ENCODE data around the gene CNTNAP2. TPM values are rescaled to one million over a fixed set of nuclear protein-coding genes. Genes with fewer than 3 reads are reported as not detected.

CNTNAP2 gene
- total RNA-seq, 4 donors from 2014 or later = 0.42 to 0.71 TPM; not detected in 2

DNA sequence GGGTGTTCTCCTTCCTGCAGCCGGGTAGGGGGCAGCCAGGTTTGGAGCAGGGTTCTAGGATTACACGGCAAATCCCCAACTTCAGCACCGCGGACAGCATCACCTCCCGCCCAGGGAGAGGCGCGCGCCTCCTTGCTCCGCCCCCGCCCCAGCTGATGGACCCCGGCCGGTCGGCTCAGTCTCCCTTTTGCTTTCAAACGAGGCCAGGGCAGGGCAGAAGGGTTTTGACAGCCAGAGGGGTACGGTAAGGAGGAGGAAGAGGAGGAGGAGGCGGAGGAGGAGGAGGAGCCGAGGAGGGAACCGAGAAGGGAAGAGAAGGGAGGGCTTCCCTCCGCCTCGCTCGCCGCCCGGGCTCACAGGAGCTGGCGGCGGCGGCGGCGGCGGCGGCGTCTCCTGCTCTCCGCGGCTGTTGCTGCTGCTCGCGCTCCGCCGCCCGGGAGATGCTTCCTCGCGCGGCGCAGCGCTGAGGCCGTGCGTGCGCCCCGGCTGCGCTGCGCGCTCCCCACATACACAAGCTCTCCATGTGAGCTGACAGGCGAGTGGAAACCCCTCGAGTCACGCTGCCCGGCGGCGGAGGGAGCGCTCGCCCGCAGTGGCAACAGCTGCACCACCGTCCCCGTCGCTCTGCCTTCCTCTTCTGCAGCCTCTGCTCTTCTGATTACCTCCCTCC is 615 bp upstream of the CNTNAP2 start:
- TF ChIP-seq, protein P1, sequence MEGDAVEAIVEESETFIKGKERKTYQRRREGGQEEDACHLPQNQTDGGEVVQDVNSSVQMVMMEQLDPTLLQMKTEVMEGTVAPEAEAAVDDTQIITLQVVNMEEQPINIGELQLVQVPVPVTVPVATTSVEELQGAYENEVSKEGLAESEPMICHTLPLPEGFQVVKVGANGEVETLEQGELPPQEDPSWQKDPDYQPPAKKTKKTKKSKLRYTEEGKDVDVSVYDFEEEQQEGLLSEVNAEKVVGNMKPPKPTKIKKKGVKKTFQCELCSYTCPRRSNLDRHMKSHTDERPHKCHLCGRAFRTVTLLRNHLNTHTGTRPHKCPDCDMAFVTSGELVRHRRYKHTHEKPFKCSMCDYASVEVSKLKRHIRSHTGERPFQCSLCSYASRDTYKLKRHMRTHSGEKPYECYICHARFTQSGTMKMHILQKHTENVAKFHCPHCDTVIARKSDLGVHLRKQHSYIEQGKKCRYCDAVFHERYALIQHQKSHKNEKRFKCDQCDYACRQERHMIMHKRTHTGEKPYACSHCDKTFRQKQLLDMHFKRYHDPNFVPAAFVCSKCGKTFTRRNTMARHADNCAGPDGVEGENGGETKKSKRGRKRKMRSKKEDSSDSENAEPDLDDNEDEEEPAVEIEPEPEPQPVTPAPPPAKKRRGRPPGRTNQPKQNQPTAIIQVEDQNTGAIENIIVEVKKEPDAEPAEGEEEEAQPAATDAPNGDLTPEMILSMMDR (IDR thresholded peaks at IDR 0.05) = no peak
- no peak for TF ChIP-seq POLR2A (IDR thresholded peaks at IDR 0.05)
- no peak for DNase-seq (ENCODE audit: low spot score in 2 of 2)
- H3K4me3 ChIP-seq (ENCODE audit: low read depth, poor library complexity, severe bottlenecking) = no peak overlapping the region
- 0 to 2% methylated on average over 53 to 57 of the region's 62 CpGs for WGBS, 2 donors
- intact Hi-C loops (cut with DNase I; ENCODE audit: low total_unique reads) = no loop called here

GRCh38 chr7:146117576-146117975 is 975 bp downstream of the CNTNAP2 start:
- intact Hi-C loops (cut with DNase I; ENCODE audit: low total_unique reads) = no loop called here
- DNase-seq (ENCODE audit: low spot score in 2 of 2) = no peak
- TF ChIP-seq POLR2A (IDR thresholded peaks at IDR 0.05) = no peak
- TF ChIP-seq, protein P1 (IDR thresholded peaks at IDR 0.05) = no peak
- H3K4me3 ChIP-seq (ENCODE audit: low read depth, poor library complexity, severe bottlenecking) = no peak overlapping the region
- 54 to 55% methylated on average over 5 of the region's 5 CpGs for WGBS, 2 donors

- intact Hi-C loops (cut with DNase I; ENCODE audit: low total_unique reads) = no loop called here
- no peak for TF ChIP-seq POLR2A (IDR thresholded peaks at IDR 0.05)
- TF ChIP-seq, protein P1 (IDR thresholded peaks at IDR 0.05) = no peak
- WGBS, 2 donors = 86 to 94% methylated on average over 1 of the region's 1 CpG
- no peak for DNase-seq (ENCODE audit: low spot score in 2 of 2)
- H3K4me3 ChIP-seq (ENCODE audit: low read depth, poor library complexity, severe bottlenecking) = no peak overlapping the region
Observed at GRCh38 chr7:146119002-146119401, 2.4 kb downstream of the CNTNAP2 start.

- intact Hi-C loops (cut with DNase I; ENCODE audit: low total_unique reads) = no loop called here
- H3K4me3 ChIP-seq (ENCODE audit: low read depth, poor library complexity, severe bottlenecking) = no peak overlapping the region
- 79 to 85% methylated on average over 5 of the region's 5 CpGs for WGBS, 2 donors
- no peak for DNase-seq (ENCODE audit: low spot score in 2 of 2)
- TF ChIP-seq, protein P1 (IDR thresholded peaks at IDR 0.05) = no peak
- TF ChIP-seq POLR2A (IDR thresholded peaks at IDR 0.05) = no peak
Observed at GRCh38 chr7:146123715-146124114, 7.1 kb downstream of the CNTNAP2 start.

DNA sequence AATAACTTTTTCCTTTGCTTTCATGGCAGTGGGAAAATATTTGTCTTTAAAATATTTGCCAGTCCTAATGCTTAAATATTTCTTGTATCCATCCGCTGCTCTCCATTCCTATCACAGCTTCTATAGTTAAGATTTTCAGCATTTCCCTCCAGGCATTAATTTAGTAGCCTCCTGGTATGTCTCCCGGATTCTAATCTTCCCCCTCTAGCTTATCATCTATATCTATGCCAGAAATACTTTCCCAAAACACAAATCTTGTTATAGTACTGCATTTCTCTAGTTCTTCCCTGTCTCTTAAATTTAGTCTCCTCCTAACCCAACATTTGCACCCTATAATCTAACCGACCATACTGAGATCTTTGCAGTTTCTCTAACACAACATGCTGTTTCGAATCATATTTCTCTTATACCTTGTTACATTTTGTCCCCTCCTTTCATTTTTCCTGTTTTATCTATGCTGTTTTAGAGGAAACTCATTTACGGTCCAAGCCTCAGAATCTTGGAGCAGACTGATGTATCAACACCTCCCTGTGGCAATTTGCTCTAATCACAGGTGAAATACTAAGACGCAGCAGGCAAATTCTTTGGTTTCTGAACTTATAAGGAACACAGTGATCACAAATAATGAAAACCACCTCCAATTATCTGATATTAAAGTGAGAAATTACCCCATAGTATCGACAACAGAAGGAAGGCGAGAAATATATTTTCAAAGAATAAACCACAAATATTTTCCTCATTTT is 10.3 kb downstream of the CNTNAP2 start:
- DNase-seq (ENCODE audit: low spot score in 2 of 2) = no peak
- H3K4me3 ChIP-seq (ENCODE audit: low read depth, poor library complexity, severe bottlenecking) = no peak overlapping the region
- WGBS, 2 donors = 70 to 71% methylated on average over 8 of the region's 8 CpGs
- intact Hi-C loops (cut with DNase I; ENCODE audit: low total_unique reads) = no loop called here
- TF ChIP-seq, protein P1 (IDR thresholded peaks at IDR 0.05) = no peak
- TF ChIP-seq POLR2A (IDR thresholded peaks at IDR 0.05) = no peak

Measured in lower leg skin (tissue), 4 donors.